ENCODE data around the gene GCLC.

GRCh38 chr6:53483423-53484353 is 61.2 kb downstream of the GCLC start:
- TF ChIP-seq CTCF (IDR thresholded peaks at IDR 0.05), result no peak
- TF ChIP-seq EZH2 (IDR thresholded peaks at IDR 0.05; ENCODE audit: borderline replicate concordance, insufficient read depth, low read depth, low read length, poor library complexity, severe bottlenecking), result no peak

Data from B cell (primary cell).